Measurements from ENCODE around the gene CREB1.

DNA sequence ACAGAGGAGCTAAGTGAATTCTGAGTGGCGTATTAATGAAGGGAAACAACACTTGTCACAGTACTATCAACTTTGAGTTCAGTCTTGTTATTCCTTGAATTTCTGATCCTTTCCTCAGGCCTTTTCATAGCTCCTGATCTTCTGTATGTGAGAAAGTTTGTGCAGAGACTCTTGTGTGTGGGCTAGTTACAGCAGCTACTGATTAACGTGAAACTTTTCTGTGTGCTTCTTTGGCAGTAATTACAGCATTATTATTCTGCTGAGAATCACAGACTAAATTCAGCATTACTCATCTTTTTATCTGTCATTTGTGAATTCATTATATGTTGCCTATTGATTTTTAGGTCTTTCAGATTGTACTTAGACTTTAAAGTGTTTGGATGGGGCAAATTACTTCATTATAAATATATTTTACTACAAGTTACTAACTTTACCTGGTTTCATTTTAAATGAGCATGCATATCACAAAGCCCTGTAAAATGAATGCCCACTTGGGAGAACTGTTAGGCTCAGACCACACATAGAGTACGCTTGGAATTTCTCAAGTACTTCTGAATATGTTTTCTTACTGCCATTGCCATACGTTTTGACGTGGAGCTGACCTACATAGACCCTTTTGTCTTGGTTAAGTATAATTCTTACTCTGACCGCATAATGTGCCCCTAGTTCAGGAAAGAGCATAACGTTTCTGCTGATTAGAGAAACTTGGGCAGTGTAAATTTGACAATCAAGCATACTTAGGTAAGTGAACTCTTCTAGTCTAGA, 36.2 kb downstream of the CREB1 start:
- no peak for TF ChIP-seq POLR2AphosphoS5 (IDR thresholded peaks at IDR 0.05; ENCODE audit: insufficient read depth in 1 of 2, low read depth in 1 of 2)
- TF ChIP-seq CTCF (IDR thresholded peaks at IDR 0.05) = no peak
- no peak for TF ChIP-seq POLR2A (IDR thresholded peaks at IDR 0.05)

Data from vagina (tissue), 2 donors.